CD4-positive, alpha-beta T cell treated with Interleukin-2 at 100 ng/mL for 4 hours (primary cell): ENCODE results near the gene FBXW11.

Source experiments
- DNase-seq: peaks from one replicate; pipeline ENCODE4 v3.0.0-alpha.2; 2020; ENCODE audit warnings: low spot score

The FBXW11 gene

DNA sequence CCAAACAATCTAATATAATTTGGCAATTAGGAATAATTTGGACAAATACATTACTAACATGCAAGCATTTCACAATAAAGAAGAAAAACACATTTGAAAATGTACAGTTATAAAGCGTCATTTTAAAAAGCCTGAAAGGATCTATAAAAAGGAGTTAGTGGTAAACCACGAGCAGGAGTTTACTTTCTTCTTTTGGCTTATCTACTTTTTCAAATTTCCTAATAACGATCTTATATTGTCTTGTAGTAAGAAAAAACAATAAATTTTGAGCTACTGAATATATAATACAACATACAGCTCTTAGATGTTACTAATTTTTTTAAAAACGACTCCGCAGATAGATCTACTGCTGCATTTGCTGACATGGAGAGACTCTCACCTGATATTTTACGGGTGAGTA is 141.0 kb downstream of the FBXW11 start:
- no peak for DNase-seq

DNA sequence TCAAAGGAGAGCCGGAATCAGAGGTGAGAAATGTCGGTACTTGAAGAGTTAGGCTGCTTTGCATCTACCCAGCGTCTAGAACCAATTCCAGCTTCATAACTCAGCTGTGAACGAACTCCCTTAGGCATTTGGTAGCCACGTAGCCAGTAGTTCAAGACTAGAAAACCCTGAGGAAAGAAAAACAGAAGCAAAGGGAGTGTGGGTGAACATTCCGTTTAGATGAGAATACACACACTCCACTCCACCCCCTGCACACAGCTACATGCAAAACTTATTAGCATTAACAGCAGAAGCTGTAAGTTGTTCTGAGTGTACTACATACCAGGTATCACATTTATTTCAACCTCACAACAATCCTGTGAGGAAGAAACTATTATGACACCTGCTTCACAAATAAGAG is 142.5 kb downstream of the FBXW11 start:
- no peak for DNase-seq

DNA sequence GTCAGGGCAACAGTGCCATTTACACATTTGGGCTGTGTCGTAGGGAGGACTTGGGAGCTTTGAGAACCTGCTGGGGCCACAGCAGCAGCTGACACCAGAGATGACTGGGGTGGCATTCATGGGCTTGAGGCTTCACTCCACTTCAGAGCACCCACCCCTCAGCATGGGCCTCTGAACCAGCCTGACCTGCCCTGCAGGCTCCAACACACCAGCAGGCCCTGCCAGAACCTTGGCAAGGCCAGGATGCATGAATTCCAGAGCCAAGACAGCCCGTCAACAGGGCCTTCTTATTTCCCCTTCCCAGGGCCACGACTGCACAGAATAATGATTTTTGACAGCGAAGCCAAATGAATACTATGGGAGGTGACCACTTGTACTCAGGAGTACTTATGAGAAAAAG is 143.8 kb downstream of the FBXW11 start:
- DNase-seq: no peak

DNA sequence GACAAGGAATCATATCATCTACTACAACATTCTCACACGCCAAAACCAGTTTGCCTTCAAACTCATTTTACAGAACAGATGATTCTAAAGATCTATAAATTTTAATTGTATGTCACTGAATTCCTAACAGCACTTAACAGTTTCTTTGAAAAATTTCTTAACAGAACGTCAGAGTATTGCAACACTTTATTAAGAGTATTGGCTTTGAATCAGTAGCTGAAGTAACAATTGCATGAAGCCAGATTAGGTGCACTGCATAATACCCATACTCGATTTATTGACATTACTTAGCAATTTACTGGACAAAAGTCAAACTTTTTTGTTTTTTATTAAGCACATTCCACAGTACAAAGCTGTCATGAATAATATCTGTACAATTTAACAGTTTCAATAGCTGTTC is 145.1 kb downstream of the FBXW11 start:
- no peak for DNase-seq

DNA sequence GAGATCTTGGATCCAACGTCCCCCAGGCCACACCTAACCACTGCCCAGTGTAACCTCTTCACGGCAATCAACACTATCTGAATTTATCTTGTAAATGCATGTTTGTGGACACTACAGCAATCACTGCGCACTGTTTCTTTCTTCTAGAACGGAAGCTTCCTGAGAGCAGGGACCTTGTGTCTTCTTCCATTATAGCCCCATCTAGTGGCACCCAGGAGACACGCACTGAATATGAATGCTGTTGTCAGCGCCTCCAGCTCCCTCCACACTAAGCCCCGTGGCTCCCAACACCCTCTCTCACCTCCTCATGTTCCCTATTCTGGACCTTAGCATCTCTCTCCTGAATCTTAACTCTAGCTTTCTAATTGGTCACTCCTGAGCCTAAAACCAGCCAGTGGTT is 148.1 kb downstream of the FBXW11 start:
- DNase-seq: no peak

DNA sequence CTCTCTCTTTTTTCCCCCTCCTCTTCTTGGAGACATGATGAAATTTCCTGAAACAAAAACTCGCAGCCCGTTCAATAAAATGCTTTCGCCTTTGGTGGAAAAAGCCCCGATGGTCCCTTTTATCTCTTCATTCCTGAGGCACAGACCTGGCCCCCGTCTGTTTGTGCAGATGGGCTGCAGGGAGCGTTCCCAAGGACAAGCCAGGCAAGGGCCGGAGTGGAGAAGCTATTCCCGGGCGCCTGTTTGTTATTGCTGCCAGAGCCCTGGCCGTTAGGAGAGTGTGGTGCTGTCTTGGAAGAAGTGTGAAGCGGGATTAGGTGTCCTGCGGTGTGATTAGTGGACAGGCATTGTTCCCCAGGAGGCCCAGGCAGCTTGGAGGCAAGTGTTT is 149.0 kb downstream of the FBXW11 start:
- DNase-seq: no peak

DNA sequence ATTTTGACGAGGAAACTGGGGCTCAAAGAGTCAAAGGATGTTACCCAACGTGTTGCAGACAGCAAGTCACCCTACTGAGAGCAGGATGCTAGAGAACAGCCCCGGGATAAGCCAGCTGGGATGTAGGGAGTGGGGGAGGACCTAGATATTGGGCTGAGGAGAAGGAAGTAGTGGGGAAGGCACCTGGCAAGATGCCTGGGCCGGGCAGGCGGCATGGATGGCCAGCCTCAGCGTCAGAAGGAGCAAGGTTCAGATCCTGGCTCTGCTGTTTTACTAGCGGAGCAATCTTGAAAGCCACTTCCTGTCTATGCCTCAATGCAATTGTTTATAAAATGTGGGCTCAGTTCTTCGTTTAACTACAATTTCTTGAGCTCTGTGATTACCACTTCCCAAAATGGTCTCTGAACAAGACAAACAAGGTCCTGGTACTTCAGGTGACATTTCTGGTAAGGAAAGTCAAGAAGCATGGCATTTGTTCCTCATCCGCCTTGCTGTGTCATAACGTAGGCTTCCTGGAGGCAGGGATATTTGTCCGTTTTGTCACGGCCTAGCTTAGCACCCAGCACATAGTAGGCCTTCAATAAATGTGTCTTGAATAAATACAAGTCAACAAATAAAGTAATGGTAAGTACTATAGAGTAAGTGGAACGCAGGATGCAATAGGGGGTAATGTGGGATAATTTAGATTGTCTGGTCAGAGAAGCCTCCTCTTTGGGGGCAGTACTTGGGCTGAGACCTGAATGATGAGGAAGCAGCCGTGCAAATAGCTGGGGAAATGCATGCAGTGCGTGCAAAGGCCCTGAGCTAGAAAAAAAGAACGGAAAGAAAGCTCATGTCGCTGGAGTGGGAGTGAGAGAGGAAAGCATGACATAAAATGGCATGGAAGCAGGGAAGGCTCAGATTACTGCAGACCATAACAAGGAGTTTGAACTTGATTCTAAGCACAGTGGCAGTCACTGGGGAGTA is 150.4 kb downstream of the FBXW11 start:
- no peak for DNase-seq

DNA sequence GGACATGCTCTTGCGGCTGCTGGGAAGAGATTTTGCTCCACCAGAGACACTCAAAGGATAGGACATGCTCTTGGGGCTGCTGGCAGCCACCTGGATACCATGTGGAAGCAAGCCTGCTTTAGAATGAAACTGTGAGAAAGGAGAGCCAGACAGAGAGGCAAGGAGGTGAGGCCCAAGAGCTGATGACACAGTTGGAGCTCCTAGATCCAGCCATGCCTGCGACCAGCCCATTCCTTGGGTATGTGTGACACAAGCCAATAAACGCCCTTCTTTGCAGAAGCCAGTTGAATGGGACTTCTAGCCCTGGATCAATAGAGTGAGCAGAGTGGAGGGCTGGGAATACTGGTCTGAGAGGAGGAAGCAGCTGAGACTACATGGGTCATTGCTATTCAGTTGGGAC is 151.2 kb downstream of the FBXW11 start:
- no peak for DNase-seq

DNA sequence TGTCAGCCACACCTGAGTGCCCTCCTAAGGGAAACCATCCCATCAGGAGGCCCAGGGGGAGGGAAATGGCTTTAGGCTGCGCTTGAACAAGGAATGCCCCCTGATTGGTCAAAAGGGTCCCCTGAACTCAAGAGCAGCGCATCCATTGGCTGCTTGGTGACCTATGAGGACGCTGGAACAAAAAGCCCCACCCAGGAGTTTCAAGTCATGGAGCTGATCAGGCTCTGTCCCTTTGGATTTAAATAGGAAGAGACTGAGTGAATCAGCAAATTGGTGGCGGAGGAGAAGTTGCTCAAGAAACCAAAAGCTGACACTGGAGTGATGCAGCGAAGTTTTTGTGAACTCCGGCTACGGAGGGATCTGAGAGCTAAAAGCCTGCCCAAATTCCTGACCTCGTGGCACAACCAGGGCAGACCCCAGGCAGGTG is 154.2 kb downstream of the FBXW11 start:
- DNase-seq: no peak

DNA sequence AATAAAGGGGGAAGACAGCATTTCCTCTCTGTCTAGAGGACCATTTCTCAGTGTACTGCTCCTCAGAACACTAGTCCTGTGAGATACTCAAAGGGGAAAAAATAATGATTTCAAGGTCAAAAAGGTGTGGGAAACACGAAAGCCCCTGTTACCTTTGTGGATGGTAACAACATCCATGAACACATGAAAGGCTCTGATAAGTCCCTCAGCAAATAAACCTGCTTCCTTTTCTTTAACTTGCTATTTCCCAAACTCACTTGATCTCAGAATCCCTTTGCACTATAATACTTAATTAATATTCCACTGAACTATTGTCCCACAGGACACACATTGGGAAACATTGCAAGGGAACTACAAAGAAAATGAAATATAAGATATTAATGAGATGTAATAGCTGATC is 155.2 kb downstream of the FBXW11 start:
- DNase-seq: no peak

DNA sequence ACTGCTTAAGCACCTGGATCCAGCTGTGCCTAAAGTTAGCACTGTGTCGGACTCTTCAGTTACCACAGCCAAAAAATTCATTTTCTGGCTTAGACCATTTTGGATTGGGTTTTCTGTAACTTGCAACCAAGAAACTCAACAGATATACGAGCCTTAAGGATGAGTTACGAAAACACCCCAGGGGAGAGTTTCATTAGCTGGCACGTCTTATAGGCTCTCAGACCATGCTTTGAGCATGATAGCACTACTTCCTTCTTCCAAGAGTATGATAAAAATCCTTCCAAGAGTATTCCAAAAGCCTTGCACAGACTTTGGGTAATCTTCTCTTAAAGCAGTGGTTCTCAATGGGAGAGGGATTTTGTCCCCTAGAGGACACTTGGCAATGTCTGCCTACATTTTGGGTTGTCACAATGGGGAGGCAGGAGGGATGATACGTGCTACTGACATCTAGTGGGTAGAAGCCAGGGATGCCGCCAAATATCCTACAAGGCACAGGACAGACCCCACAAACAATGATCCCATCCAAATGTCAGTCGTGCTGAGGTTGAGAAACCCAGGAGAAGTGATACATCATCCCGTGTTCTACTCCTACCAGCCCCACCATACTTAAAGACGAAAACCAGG is 156.0 kb downstream of the FBXW11 start:
- DNase-seq: no peak

DNA sequence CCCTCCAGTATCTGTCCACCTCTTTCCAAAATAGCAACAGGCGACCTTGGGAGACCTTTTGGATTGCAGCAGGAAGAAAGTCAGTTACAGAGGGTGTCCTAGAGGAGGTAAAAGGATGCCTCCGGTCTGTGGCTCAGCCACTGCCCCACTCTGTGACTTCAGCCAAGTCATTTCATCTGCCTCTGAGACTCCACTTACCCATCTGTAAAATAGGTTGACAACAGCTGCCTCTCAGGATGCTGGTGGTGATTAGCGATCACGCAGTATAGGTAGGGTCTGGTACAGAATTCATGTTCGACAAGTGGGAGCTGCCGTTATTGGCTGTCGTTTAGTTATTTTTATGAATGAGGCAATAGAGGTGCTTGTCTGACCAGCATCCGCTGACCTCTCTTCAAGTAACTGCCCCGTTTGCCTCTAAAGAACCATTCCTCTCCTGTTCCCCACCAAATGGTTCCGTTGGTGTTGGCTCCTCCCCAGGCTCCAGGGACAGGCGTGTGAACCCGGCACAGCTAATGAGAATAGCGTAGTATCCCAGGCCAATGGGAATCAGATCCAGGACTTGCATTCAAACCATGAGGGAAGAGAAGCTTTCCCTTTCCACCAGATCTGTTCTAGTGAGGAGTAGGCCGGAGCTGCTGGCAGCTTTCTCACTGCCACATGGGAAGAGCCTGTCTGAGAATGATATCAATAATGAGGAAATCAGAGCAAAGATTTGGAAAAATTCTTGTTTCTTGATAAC is 156.7 kb downstream of the FBXW11 start:
- no peak for DNase-seq

DNA sequence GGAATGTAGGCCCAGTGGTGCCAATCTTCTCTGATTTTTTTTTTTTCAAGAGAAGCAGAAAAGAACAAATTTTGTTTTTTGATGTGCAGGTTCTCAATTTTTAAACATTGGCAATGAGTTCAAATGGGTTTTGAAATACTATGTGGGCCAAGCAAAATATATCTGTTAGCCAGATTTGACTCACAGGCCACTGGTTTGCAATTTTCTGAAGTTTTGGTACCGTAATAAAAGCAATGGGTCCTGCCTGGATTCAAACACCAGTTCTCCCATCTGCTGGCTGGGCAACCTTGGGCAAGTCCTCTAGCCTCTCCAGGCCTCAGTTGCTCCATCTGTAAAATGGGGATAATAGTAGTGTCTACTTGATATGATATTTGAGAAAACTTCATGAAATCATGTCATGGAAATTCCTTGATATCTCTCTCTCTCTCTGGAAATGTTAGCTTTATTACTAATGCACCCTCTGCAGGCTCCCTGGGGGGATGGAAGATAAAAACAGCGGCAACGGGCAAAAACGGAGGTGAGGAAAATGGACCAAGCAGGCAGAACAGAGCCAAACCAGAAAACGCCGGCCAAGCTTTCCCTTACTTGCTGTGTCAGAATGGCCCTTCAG is 157.4 kb downstream of the FBXW11 start:
- DNase-seq: no peak

DNA sequence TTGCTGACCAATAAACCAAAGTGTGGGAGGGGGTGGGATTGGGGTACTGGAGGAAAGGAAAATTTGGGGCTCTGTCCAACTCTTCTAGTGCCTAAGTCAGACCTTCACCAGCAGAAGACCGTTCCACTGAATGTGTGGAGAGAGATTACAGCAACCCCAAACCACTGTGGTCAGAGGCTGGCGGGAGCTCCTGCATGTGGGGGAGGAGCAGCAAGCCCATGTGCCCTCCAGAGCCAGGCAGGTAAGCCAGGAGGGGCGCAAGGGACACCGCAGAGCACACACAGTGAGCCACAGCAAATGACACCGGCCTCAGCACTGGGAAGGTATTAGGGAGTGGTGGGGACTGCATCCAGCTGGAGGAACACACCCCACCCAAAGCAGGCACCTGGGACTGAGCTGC is 158.0 kb downstream of the FBXW11 start:
- no peak for DNase-seq

DNA sequence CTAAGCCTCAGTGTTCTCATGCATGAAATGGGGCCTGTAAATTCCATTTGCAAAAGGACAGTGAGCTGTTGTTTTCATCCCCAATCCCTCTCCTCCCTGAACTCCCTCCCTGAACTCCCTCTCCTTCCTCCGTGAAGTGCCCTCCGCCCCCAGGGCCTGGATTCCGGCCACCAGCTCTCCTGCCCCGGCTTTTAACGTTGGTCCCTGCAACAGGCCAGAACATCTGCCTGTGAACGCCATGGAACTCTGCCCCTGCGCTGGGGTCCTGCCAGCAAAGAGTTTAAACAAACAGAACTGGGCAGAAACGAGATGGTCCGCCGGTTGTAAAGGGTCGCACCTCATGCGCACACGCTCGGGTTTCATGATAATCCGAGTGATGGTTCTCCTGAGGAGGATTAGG is 158.4 kb downstream of the FBXW11 start:
- DNase-seq: no peak

DNA sequence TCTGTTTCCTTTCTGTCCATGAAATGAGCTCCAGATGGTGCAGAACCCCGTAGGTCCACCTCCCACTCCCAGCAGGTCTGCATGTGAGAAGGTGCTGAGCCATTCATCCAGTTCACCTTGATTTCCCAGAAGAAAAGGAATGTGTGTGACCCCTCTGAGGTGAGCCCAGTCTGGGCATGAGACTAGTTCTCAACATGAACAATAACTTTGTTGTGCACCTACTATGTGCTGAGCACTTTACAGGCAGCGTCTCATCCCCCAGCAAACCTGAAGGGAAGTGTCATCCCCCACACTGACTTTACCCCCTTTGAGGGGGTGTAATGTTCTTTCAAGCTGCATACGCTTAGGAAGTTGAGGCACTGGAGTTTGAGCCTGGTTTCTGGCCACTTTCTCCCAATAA is 159.4 kb downstream of the FBXW11 start:
- DNase-seq: no peak

DNA sequence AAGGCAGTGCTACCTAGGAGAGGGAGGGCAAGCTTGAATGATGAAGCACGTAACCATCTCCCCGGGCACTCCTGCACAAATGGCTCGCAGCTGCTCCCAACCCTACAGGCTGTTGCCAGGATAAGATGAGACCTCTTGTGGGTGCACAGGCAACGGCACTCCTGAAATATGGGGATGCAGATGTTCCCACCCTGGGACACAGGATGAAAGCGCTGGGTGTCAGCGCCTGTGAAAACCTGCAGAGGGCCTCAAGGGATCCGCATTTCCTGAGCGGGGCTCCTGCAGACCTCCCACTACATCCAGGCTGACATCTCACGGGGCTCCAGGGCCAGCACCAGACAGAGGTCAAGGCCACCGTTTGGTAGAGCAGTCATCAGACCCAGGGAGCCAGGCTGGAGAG is 160.1 kb downstream of the FBXW11 start:
- DNase-seq: no peak

DNA sequence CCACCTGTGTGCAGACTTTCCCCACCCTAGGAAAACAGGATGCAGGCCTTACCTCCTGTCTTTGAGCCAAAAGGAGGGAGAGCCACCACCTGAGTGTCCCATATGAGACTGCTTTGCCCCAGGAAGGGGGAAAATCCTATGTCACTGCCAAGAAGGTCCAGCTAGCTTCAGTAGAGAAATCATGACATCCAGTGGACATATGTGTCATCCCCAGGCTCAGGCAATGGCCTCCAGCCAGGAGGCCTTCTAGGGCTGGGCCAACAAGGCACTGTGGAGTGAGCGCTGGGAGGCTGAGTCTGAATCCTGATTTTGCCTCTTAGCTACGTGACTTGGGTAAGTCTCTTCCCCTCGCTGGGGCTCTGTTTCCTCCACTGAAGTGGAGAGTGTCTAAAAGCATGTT is 160.6 kb downstream of the FBXW11 start:
- no peak for DNase-seq

DNA sequence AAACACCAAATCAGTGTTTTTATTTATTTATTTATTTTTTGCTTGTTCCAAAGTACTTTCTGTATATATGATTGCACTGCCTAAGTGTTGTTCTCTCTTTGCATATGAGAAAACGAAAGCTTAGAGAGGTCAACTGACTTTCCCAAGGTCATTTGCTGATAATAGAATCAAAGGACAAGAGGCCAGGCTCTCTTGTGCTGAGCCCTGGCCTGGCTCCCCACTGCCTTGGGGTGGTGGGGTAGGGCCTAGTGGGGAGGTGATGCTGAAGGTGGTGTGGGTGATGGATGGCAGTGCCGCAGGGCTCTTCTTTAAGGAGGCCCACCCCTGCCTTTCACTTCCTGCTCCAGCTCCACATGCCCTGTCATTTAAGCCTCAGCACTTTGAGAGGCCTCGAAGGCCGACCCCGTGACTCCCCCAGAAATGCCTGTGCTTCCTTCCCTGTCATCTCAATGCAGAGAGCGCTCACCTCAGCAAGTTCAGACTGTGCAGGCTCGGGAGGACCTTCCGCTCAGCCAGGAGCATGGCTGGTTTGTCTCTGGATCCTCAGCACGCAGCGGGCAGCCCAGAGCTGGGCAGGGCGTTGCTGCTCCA is 161.3 kb downstream of the FBXW11 start:
- DNase-seq: no peak

DNA sequence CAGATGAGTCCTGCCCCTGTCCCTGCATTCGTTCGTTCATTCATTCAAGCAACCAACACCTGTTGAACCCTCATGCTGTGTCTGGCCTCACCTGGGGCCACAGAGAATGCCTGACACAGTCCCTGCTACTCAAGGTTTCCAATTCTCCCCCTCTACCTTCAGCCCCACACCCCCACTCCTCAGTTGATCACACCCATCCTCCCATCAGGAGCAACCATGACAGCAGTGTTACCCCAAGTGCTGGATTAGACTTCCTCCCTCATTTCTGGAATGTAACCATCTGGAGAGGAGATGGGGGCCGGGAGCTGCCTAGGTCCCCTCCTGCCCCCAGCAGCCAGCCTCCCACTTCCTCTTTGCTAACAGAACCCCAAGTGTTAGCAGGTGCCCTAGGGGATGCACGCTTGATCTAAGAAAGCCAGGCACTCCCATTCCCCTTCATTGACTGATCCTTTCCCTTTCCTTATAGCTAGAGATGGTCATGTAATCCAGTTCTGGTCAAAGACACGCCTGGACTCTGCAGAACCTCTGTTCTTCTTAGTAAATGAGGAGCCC is 163.6 kb downstream of the FBXW11 start:
- no peak for DNase-seq

DNA sequence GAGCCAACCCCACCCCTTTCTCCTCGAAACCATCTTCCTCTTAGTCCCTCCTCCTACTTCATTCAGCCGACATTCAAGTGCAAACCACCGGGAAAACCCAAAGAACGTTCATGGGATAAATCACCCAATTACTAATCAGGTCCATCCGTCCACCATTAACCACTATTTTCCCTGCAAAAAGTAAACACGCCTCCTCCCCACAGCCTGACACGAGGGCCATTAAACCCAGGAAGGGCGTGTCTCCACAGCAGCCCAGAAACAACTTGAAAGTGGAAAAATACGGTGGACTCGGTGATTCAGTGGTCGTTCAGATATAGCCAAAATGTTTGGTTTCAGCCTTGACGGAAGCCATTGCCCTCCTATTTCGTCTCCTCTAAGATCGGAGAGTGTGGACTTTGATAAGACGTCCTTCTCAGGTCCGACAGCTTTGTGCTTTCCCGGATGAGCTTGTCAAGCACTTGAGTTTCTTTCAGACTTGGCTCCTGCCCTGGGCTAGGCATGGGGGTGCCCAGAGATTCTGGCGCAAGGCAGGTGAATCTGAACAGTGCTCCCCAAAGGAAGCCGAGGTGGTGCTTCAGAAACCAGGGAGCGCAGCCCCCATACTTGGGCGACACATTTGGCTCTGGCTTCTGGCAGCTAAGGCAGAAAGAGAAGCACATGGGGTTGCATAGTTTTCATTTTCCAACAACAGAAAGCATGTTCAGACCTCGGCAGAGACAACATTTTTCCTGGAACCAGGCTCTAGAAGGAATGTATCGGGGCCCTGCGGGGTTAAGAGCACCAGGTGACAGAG is 164.3 kb downstream of the FBXW11 start:
- no peak for DNase-seq
